RWPE1 (cell line): ENCODE results near the gene SAV1.
A peak's percentile ranks its signal among the peaks of the same experiment; 100 is the strongest.
"Not testable (repeated sequence)": the region's sequence is repeated elsewhere in the genome, so short reads cannot be mapped to it uniquely, and the experiment has no call there.

Experiments used
- CTCF ChIA-PET: fragments of 350-600 bp; sonication (Branson Sonifier 250); formaldehyde crosslinking; extraction: SDS; loops from one replicate; lab custom pipeline; 2021; lab: Yijun Ruan, JAX
- POLR2A ChIA-PET: fragments of 400-600 bp; formaldehyde crosslinking; extraction: SDS; loops from one replicate; lab custom pipeline; 2020; ENCODE audit warnings: antibody characterized with exemption; ENCODE audit not compliant: low non-redundant PET; lab: Yijun Ruan, JAX
- DNase-seq: peaks from one replicate; pipeline ENCODE4 v3.0.0; 2012; ENCODE audit warnings: low spot score
- H3K27ac ChIP-seq: fragments of 450-650 bp; 2 replicates; pipeline ENCODE4 v1.5.1; 2017
- CTCF ChIP-seq: fragments of 450-650 bp; conservative IDR thresholded peaks from 2 replicates; pipeline ENCODE4 v1.5.1; 2017; ENCODE audit warnings: low read depth, mild to moderate bottlenecking

Gene SAV1

GRCh38 chr14:50704454-50705010 is 36.4 kb upstream of the SAV1 start:
- H3K27ac ChIP-seq: no peak overlapping the region
- TF ChIP-seq CTCF: no peak
- no peak for DNase-seq
- POLR2A ChIA-PET: interaction anchor here (0.6 kb wide), 1 partner anchor 10 kb away, joined by 5 read pairs; no protein-coding TSS in a partner anchor
- CTCF ChIA-PET: no interaction called here

GRCh38 chr14:50697659-50698290 is 29.7 kb upstream of the SAV1 start:
- no peak overlapping the region for H3K27ac ChIP-seq
- TF ChIP-seq CTCF: no peak
- CTCF ChIA-PET: no interaction called here
- POLR2A ChIA-PET: no interaction called here
- DNase-seq: no peak

- POLR2A ChIA-PET, H3K27ac ChIP-seq, DNase-seq: not testable (repeated sequence)
- CTCF ChIA-PET: interaction anchor here (0.9 to 1.0 kb wide), 2 partner anchors 14 to 17 kb away, joined by 3 to 4 read pairs; no protein-coding TSS in a partner anchor
These were observed 26.2 kb upstream of the SAV1 start for GRCh38 chr14:50694260-50694659.

- ChIA-PET POLR2A (no interaction called here), CTCF (no interaction called here)
- no peak overlapping the region for H3K27ac ChIP-seq
- TF ChIP-seq CTCF: no peak
- no peak for DNase-seq
These were observed 20.8 kb upstream of the SAV1 start for GRCh38 chr14:50688875-50689274.

- no peak for TF ChIP-seq CTCF
- CTCF ChIA-PET: no interaction called here
- no peak for DNase-seq
- POLR2A ChIA-PET: no interaction called here
- no peak overlapping the region for H3K27ac ChIP-seq
These were observed 11.6 kb upstream of the SAV1 start for GRCh38 chr14:50679674-50680073.

GRCh38 chr14:50678163-50678562 is 10.1 kb upstream of the SAV1 start:
- CTCF ChIA-PET: interaction anchor here (1.0 kb wide), 1 partner anchor 37 kb away, joined by 3 read pairs; no protein-coding TSS in a partner anchor
- POLR2A ChIA-PET: interaction anchor here (1.4 kb wide), 1 partner anchor 10 kb away, joined by 3 read pairs; the partner anchor contains the start of gene SAV1
- no peak for TF ChIP-seq CTCF
- no peak for DNase-seq
- H3K27ac ChIP-seq: peak overlapping the region; percentile 69

GRCh38 chr14:50677527-50678063 is 9.5 kb upstream of the SAV1 start:
- no peak for TF ChIP-seq CTCF
- CTCF ChIA-PET: no interaction called here
- POLR2A ChIA-PET: interaction anchor here (1.4 kb wide), 1 partner anchor 9 kb away, joined by 3 read pairs; the partner anchor contains the start of gene SAV1
- peak; percentile 80 for DNase-seq
- no peak overlapping the region; the same call in 1 of the 2 replicates for H3K27ac ChIP-seq
